Body of pancreas (tissue), 4 donors: ENCODE results near the gene DPEP2. TPM values are rescaled to one million over a fixed set of nuclear protein-coding genes. Genes with fewer than 3 reads are reported as not detected.
A peak's percentile ranks its signal among the peaks of the same experiment; 100 is the strongest.
"Not testable (repeated sequence)": the region's sequence is repeated elsewhere in the genome, so short reads cannot be mapped to it uniquely, and the experiment has no call there.

ENCODE experiments used
- ATAC-seq: fragments of 150-250 bp; one replicate; pipeline ENCODE4 v1.9.1; 2016
- DNase-seq, 4 donors: peaks; one replicate each; pipeline ENCODE4 v3.0.0-alpha.2; 2019
- H3K27ac ChIP-seq, 4 donors: fragments of 200-600 bp; sonication (generic); 1 replicate in 3 of 4; 2 replicates in 1 of 4; pipeline versions ENCODE4 v1.5.1 to v1.6.1; 2016 to 2019; ENCODE audit warnings: mild to moderate bottlenecking in 1 of 4, mixed read lengths in 1 of 4, moderate library complexity in 1 of 4
- H3K27me3 ChIP-seq, 2 donors: fragments of 200-600 bp; sonication (generic); one replicate each; pipeline ENCODE4 v1.6.0; 2016; ENCODE audit warnings: mild to moderate bottlenecking in 1 of 2
- H3K36me3 ChIP-seq, 2 donors: fragments of 200-600 bp; sonication (generic); replicated peaks in 1 of 2; 2 replicates each; pipeline ENCODE4 v1.5.1; 2016; ENCODE audit warnings: low read depth in 2 of 2; ENCODE audit not compliant: insufficient read depth in 1 of 2
- H3K4me1 ChIP-seq: fragments of 200-600 bp; sonication (generic); one replicate; pipeline ENCODE4 v1.6.0; 2016
- H3K4me3 ChIP-seq, 2 donors: fragments of 200-600 bp; sonication (generic); 1 replicate in 1 of 2; 2 replicates in 1 of 2; pipeline ENCODE4 v1.5.1; 2016 to 2019
- H3K9me3 ChIP-seq, 3 donors: fragments of 200-600 bp; sonication (generic); 1 replicate in 2 of 3; 2 replicates in 1 of 3; pipeline ENCODE4 v1.5.1; 2016
- CTCF ChIP-seq, 7 experiments: fragments of 450-650 bp in 4 of 7; fragments of 200-600 bp in 3 of 7; sonication (generic) in 3 of 7; IDR thresholded peaks; one replicate each; pipeline ENCODE4 v1.5.1; 2016 to 2019; ENCODE audit warnings: antibody characterized with exemption in 7 of 7
- POLR2A ChIP-seq, 3 donors: fragments of 450-650 bp; IDR thresholded peaks; one replicate each; pipeline ENCODE4 v1.6.1; 2016; ENCODE audit warnings: antibody characterized with exemption in 3 of 3, mild to moderate bottlenecking in 2 of 3
- WGBS, 2 donors: methylation state at CpG; one replicate each; pipeline ENCODE4 v1.1.5; 2017; 5-methylcytosine and 5-hydroxymethylcytosine counted together
- intact Hi-C: fragments of 100-400 bp; cut with DNase I; formaldehyde crosslinking; loops from one replicate; pipeline ENCODE4 v1.15.1; 2023
- total RNA-seq, 2 donors: library from RNA; depleted of rRNA; stranded (reverse); fragments of >200 nt; gene quantifications; one replicate each; pipeline ENCODE4 v1.1.0, GENCODE V29; 2016

DPEP2 gene
- total RNA-seq, 2 donors from 2014 or later, result 0.78 to 1.3 TPM

GRCh38 chr16:68037841-68038597, 38.7 kb upstream of the DPEP2 start:
- DNase-seq (no peak), ATAC-seq (no peak)
- no peak overlapping the region for H3K4me3 ChIP-seq
- peaks cover 0 to 2% of the 10 kb centered on the region in 2 donors for H3K36me3 ChIP-seq
- no peaks in the 10 kb centered on the region for H3K9me3 ChIP-seq
- TF ChIP-seq POLR2A (IDR thresholded peaks at IDR 0.05) (no peak), CTCF (IDR thresholded peaks at IDR 0.05) (no peak)
- no peaks in the 10 kb centered on the region for H3K27me3 ChIP-seq
- no peaks in the 10 kb centered on the region for H3K4me1 ChIP-seq
- 86 to 89% methylated on average over 8 to 9 of the region's 9 CpGs for WGBS, 2 donors
- peak overlapping the region in 1 of 4 donors; percentile 24 for H3K27ac ChIP-seq
- intact Hi-C loops, result no loop called here

GRCh38 chr16:68035227-68035626, 35.9 kb upstream of the DPEP2 start:
- H3K9me3 ChIP-seq, result no peaks in the 10 kb centered on the region
- WGBS, 2 donors, result 70 to 75% methylated on average over 2 of the region's 2 CpGs
- intact Hi-C loops, result no loop called here

GRCh38 chr16:68033101-68033500, 33.8 kb upstream of the DPEP2 start:
- 94 to 98% methylated on average over 2 of the region's 2 CpGs for WGBS, 2 donors
- ATAC-seq, result no peak
- Histone ChIP-seq H3K9me3 (no peaks in the 10 kb centered on the region), H3K27ac (no peak overlapping the region), H3K36me3 (no peaks in the 10 kb centered on the region), H3K4me1 (no peaks in the 10 kb centered on the region), H3K4me3 (no peak overlapping the region), H3K27me3 (no peaks in the 10 kb centered on the region)
- intact Hi-C loops, result no loop called here
- TF ChIP-seq POLR2A (IDR thresholded peaks at IDR 0.05) (no peak), CTCF (IDR thresholded peaks at IDR 0.05) (no peak)
- DNase-seq, result no peak

More at GRCh38 chr16:68035227-68035626, 35.9 kb upstream of the DPEP2 start:
- no peaks in the 10 kb centered on the region for H3K36me3 ChIP-seq
- ATAC-seq, result no peak
- TF ChIP-seq POLR2A (IDR thresholded peaks at IDR 0.05), result no peak
- no peak for TF ChIP-seq CTCF (IDR thresholded peaks at IDR 0.05)
- H3K27ac ChIP-seq, result no peak overlapping the region
- no peaks in the 10 kb centered on the region for H3K27me3 ChIP-seq
- H3K4me1 ChIP-seq, result no peaks in the 10 kb centered on the region
- DNase-seq, result no peak
- H3K4me3 ChIP-seq, result no peak overlapping the region

- no peak overlapping the region for H3K27ac ChIP-seq
- H3K27me3 ChIP-seq, result no peaks in the 10 kb centered on the region
- no peaks in the 10 kb centered on the region for H3K9me3 ChIP-seq
- H3K4me3 ChIP-seq, result no peak overlapping the region
- 94 to 95% methylated on average over 2 of the region's 2 CpGs for WGBS, 2 donors
- no peaks in the 10 kb centered on the region for H3K4me1 ChIP-seq
- no peak for DNase-seq
- TF ChIP-seq CTCF (IDR thresholded peaks at IDR 0.05) (no peak), POLR2A (IDR thresholded peaks at IDR 0.05) (no peak)
- no peaks in the 10 kb centered on the region for H3K36me3 ChIP-seq
- intact Hi-C loops, result no loop called here
- ATAC-seq, result no peak
Observed at GRCh38 chr16:68031951-68032350, 32.7 kb upstream of the DPEP2 start.

- ATAC-seq, result not testable (repeated sequence)
Observed at GRCh38 chr16:68030108-68030507, 30.8 kb upstream of the DPEP2 start.

More at GRCh38 chr16:68030108-68030507, 30.8 kb upstream of the DPEP2 start:
- H3K36me3 ChIP-seq, H3K9me3 ChIP-seq, H3K4me3 ChIP-seq, H3K4me1 ChIP-seq, intact Hi-C loops, H3K27ac ChIP-seq, H3K27me3 ChIP-seq, DNase-seq: not testable (repeated sequence)
- WGBS, 2 donors, result 83 to 86% methylated on average over 6 of the region's 6 CpGs
